ENCODE data around the gene CDC42BPB. TPM values are rescaled to one million over a fixed set of nuclear protein-coding genes. Genes with fewer than 3 reads are reported as not detected.

CDC42BPB gene
- total RNA-seq, 4 donors from 2014 or later: 85.8 to 170 (median 102) TPM

GRCh38 chr14:103068351-103069073 is 11.2 kb upstream of the CDC42BPB start:
- TF ChIP-seq CTCF (IDR thresholded peaks at IDR 0.05; ENCODE audit: low read depth): no peak

- TF ChIP-seq CTCF (IDR thresholded peaks at IDR 0.05; ENCODE audit: low read depth): no peak
Measured at GRCh38 chr14:103067231-103067954, 10.0 kb upstream of the CDC42BPB start.

GRCh38 chr14:103066399-103066798 is 9.1 kb upstream of the CDC42BPB start:
- no peak for TF ChIP-seq CTCF (IDR thresholded peaks at IDR 0.05; ENCODE audit: low read depth)

GRCh38 chr14:103065861-103066260 is 8.5 kb upstream of the CDC42BPB start:
- TF ChIP-seq CTCF (IDR thresholded peaks at IDR 0.05; ENCODE audit: low read depth): no peak

GRCh38 chr14:103064978-103065377 is 7.6 kb upstream of the CDC42BPB start:
- no peak for TF ChIP-seq CTCF (IDR thresholded peaks at IDR 0.05; ENCODE audit: low read depth)

- no peak for TF ChIP-seq CTCF (IDR thresholded peaks at IDR 0.05; ENCODE audit: low read depth)
Measured at GRCh38 chr14:103064436-103064835, 7.1 kb upstream of the CDC42BPB start.

GRCh38 chr14:103061482-103061976 is 4.2 kb upstream of the CDC42BPB start:
- TF ChIP-seq CTCF (IDR thresholded peaks at IDR 0.05; ENCODE audit: low read depth): no peak
